ENCODE measurements around the gene MRPL1. TPM values are rescaled to one million over a fixed set of nuclear protein-coding genes. Genes with fewer than 3 reads are reported as not detected.

The MRPL1 gene
- total and polyA plus RNA-seq, 2 of the 13 experiments (the other 11 are each of a cell fraction or from before 2014, with no cell fraction given), result 23.3 to 61.5 TPM

- Histone ChIP-seq H3K27ac (ENCODE audit: extremely low read length, insufficient read depth, low read length) (no peak overlapping the region), H3K27me3 (ENCODE audit: control insufficient read depth in 1 of 2, insufficient read depth in 2 of 2, low read length in 2 of 2) (no peaks in the 10 kb centered on the region), H3K4me3 (replicated peaks in 1 of 3; ENCODE audit: insufficient read depth in 1 of 3, low read depth in 2 of 3, low read length in 3 of 3) (no peak overlapping the region), H3K9ac (ENCODE audit: insufficient read depth, low read depth, low read length) (no peak overlapping the region), H3K9me3 (ENCODE audit: low read length) (no peaks in the 10 kb centered on the region), H3K4me1 (ENCODE audit: insufficient read depth, low read length) (no peaks in the 10 kb centered on the region), H3K79me2 (ENCODE audit: insufficient read depth, low read length) (no peaks in the 10 kb centered on the region), H4K20me1 (ENCODE audit: insufficient read depth, low read length) (no peaks in the 10 kb centered on the region), H3K36me3 (replicated peaks in 1 of 2; ENCODE audit: control insufficient read depth in 1 of 2, insufficient read depth in 2 of 2, low read length in 2 of 2) (no peaks in the 10 kb centered on the region), H3K4me2 (ENCODE audit: low read depth, low read length) (no peak overlapping the region), H2AFZ (ENCODE audit: low read length) (no peak overlapping the region)
- WGBS (ENCODE audit: low lambda C conversion rate), result 76% methylated on average over 6 of the region's 6 CpGs
- intact Hi-C loops (cut with micrococcal nuclease; ENCODE audit: unreplicated experiment) (no loop called here), in situ Hi-C loops (cut with HindIII; ENCODE audit: extremely low pct_ligation_motif_present, low pct_unique_long_range_greater_than_20kb) (no loop called here)
- POLR2A ChIA-PET, result no interaction called here
- CTCF ChIA-PET (ENCODE audit: low intra/inter-chr PET ratio, low total read pairs), result no interaction called here
- ATAC-seq, result no peak
- no peak for DNase-seq (ENCODE audit: low spot score)
- no TSS peak for BruUV-seq (replicated peaks)
- FAIRE-seq, result no peak
- no peak for TF ChIP-seq USF2 (IDR thresholded peaks at IDR 0.05; ENCODE audit: low read depth, low read length)
- no peak for TF ChIP-seq USF2 (CRISPR knock-in tag; IDR thresholded peaks at IDR 0.05; ENCODE audit: borderline replicate concordance)
- TF ChIP-seq MAFG (CRISPR knock-in tag; IDR thresholded peaks at IDR 0.05), result no peak
- no peak for TF ChIP-seq ZNF512B (CRISPR knock-in tag; IDR thresholded peaks at IDR 0.05; ENCODE audit: borderline replicate concordance)
- TF ChIP-seq ZNF292 (CRISPR knock-in tag; IDR thresholded peaks at IDR 0.05; ENCODE audit: borderline replicate concordance, low read depth), result no peak
- no peak for TF ChIP-seq ZFP36L2 (CRISPR knock-in tag; IDR thresholded peaks at IDR 0.05)
- TF ChIP-seq KLF9 (CRISPR knock-in tag; IDR thresholded peaks at IDR 0.05; ENCODE audit: low read depth), result no peak
- TF ChIP-seq ZNF597 (CRISPR knock-in tag; IDR thresholded peaks at IDR 0.05), result no peak
- TF ChIP-seq, protein P1, sequence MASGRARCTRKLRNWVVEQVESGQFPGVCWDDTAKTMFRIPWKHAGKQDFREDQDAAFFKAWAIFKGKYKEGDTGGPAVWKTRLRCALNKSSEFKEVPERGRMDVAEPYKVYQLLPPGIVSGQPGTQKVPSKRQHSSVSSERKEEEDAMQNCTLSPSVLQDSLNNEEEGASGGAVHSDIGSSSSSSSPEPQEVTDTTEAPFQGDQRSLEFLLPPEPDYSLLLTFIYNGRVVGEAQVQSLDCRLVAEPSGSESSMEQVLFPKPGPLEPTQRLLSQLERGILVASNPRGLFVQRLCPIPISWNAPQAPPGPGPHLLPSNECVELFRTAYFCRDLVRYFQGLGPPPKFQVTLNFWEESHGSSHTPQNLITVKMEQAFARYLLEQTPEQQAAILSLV (CRISPR knock-in tag; IDR thresholded peaks at IDR 0.05; ENCODE audit: borderline replicate concordance), result no peak
- no peak for TF ChIP-seq GZF1 (CRISPR knock-in tag; IDR thresholded peaks at IDR 0.05)
- TF ChIP-seq HMG20B (CRISPR knock-in tag; conservative IDR thresholded peaks at IDR 0.05), result no peak
- TF ChIP-seq, protein P2, sequence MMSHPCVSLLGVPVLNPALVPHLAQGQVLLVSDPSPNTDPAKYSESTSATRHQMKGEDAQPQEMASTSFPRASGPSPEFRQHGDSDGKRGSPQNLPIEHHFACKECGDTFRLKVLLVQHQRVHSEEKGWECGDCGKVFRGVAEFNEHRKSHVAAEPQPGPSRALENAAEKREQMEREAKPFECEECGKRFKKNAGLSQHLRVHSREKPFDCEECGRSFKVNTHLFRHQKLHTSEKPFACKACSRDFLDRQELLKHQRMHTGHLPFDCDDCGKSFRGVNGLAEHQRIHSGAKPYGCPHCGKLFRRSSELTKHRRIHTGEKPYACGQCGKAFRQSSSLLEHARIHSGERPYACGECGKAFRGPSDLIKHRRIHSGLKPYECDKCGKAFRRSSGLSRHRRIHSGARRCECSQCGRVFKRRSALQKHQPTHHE (CRISPR knock-in tag; IDR thresholded peaks at IDR 0.05; ENCODE audit: borderline replicate concordance), result no peak
- TF ChIP-seq, protein P3, sequence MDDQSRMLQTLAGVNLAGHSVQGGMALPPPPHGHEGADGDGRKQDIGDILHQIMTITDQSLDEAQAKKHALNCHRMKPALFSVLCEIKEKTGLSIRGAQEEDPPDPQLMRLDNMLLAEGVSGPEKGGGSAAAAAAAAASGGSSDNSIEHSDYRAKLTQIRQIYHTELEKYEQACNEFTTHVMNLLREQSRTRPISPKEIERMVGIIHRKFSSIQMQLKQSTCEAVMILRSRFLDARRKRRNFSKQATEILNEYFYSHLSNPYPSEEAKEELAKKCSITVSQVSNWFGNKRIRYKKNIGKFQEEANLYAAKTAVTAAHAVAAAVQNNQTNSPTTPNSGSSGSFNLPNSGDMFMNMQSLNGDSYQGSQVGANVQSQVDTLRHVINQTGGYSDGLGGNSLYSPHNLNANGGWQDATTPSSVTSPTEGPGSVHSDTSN (CRISPR knock-in tag; IDR thresholded peaks at IDR 0.05; ENCODE audit: borderline replicate concordance), result no peak
- TF ChIP-seq REL (CRISPR knock-in tag; conservative IDR thresholded peaks at IDR 0.05), result no peak
Measured at GRCh38 chr4:77848508-77848907, 14.1 kb upstream of the MRPL1 start.
